PFSK-1 (cell line): Measurements from ENCODE around the gene ACP1.

ENCODE experiments used
- FOXP2 ChIP-seq: optimal IDR thresholded peaks from 2 replicates; pipeline ENCODE3; 2011; ENCODE audit warnings: borderline replicate concordance, control low read depth, inconsistent platforms; ENCODE audit not compliant: insufficient read depth; ENCODE audit errors: extremely low read length, extremely low read depth
- POLR2AphosphoS5 ChIP-seq: IDR thresholded peaks from 2 replicates; pipeline ENCODE4 v1.6.1; 2012; ENCODE audit warnings: low read depth, mild to moderate bottlenecking, control low read depth, low read length, moderate library complexity
- SIN3A ChIP-seq: IDR thresholded peaks from 2 replicates; pipeline ENCODE4 v1.6.1; 2012; ENCODE audit warnings: mild to moderate bottlenecking, low read length, moderate library complexity, borderline replicate concordance; ENCODE audit not compliant: insufficient read depth
- TAF1 ChIP-seq: IDR thresholded peaks from 2 replicates; pipeline ENCODE4 v1.6.1; 2012; ENCODE audit warnings: low read length, control low read depth, borderline replicate concordance; ENCODE audit not compliant: insufficient read depth
- TF ChIP-seq, protein P1 (sequence below), 2 experiments: IDR thresholded peaks; 2 replicates each; pipeline versions ENCODE4 v1.6.1 to v1.8.0; 2011 to 2012; ENCODE audit warnings: low read depth in 2 of 2, low read length in 2 of 2, control low read depth in 1 of 2, inconsistent platforms in 1 of 2, mild to moderate bottlenecking in 1 of 2, moderate library complexity in 1 of 2; ENCODE audit not compliant: insufficient read depth in 1 of 2

DNA sequence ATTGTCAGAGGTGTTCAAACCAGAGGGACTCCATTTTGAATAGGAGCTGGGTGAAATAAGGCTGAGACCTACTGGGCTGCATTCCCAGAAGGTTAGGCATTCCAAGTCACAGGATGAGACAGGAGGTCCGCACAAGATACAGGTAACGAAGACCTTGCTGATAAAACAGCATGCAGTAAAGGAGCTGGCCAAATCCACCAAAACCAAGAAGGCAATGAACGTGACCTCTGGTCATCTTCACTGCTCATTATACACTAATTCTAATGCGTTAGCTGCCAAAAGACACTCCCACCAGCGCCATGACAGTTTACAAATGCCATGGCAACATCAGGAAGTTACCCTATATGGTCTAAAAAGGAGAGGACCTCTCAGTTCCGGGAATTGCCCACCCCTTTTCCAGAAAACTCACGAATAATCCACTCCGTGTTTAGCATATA, 11.5 kb upstream of the ACP1 start:
- TF ChIP-seq TAF1: no peak
- TF ChIP-seq POLR2AphosphoS5: no peak
- TF ChIP-seq FOXP2: no peak
- TF ChIP-seq, protein P1, sequence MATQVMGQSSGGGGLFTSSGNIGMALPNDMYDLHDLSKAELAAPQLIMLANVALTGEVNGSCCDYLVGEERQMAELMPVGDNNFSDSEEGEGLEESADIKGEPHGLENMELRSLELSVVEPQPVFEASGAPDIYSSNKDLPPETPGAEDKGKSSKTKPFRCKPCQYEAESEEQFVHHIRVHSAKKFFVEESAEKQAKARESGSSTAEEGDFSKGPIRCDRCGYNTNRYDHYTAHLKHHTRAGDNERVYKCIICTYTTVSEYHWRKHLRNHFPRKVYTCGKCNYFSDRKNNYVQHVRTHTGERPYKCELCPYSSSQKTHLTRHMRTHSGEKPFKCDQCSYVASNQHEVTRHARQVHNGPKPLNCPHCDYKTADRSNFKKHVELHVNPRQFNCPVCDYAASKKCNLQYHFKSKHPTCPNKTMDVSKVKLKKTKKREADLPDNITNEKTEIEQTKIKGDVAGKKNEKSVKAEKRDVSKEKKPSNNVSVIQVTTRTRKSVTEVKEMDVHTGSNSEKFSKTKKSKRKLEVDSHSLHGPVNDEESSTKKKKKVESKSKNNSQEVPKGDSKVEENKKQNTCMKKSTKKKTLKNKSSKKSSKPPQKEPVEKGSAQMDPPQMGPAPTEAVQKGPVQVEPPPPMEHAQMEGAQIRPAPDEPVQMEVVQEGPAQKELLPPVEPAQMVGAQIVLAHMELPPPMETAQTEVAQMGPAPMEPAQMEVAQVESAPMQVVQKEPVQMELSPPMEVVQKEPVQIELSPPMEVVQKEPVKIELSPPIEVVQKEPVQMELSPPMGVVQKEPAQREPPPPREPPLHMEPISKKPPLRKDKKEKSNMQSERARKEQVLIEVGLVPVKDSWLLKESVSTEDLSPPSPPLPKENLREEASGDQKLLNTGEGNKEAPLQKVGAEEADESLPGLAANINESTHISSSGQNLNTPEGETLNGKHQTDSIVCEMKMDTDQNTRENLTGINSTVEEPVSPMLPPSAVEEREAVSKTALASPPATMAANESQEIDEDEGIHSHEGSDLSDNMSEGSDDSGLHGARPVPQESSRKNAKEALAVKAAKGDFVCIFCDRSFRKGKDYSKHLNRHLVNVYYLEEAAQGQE (IDR thresholded peaks at IDR 0.05; ENCODE audit: insufficient read depth in 1 of 2, low read depth in 2 of 2, low read length in 2 of 2): no peak
- no peak for TF ChIP-seq SIN3A
